RWPE2 (cell line): ENCODE measurements around the gene EML6.

Experiments
- ATAC-seq: fragments of 200-7000 bp; cut with Tn5 transposase; 3 replicates; pipeline ENCODE4 v1.9.1; 2021; ENCODE audit warnings: low read depth
- DNase-seq: peaks from one replicate; pipeline ENCODE4 v3.0.0-alpha.2; 2020; ENCODE audit warnings: low spot score
- H3K27ac ChIP-seq: fragments of 450-650 bp; 2 replicates; pipeline ENCODE4 v1.5.1; 2017; ENCODE audit warnings: mild to moderate bottlenecking; ENCODE audit not compliant: poor library complexity, severe bottlenecking
- H3K27me3 ChIP-seq: fragments of 250-450 bp; sonication (Bioruptor Pico); 2 replicates; pipeline ENCODE4 v1.5.1; 2021; ENCODE audit warnings: mild to moderate bottlenecking, moderate library complexity; ENCODE audit not compliant: insufficient read depth, poor library complexity, severe bottlenecking
- H3K36me3 ChIP-seq: fragments of 250-450 bp; sonication (Bioruptor Pico); 2 replicates; pipeline ENCODE4 v1.5.1; 2020; ENCODE audit warnings: low read depth, mild to moderate bottlenecking, moderate library complexity
- H3K4me1 ChIP-seq: fragments of 250-450 bp; sonication (Bioruptor Pico); 2 replicates; pipeline ENCODE4 v1.5.1; 2021; ENCODE audit warnings: mild to moderate bottlenecking, moderate library complexity; ENCODE audit not compliant: insufficient read depth, poor library complexity, severe bottlenecking
- H3K4me3 ChIP-seq: fragments of 250-450 bp; sonication (Bioruptor Pico); 2 replicates; pipeline ENCODE4 v1.5.1; 2021; ENCODE audit warnings: mild to moderate bottlenecking, moderate library complexity; ENCODE audit not compliant: severe bottlenecking
- H3K9me3 ChIP-seq: fragments of 250-450 bp; sonication (Bioruptor Pico); 2 replicates; pipeline ENCODE4 v1.5.1; 2021; ENCODE audit warnings: mild to moderate bottlenecking, moderate library complexity; ENCODE audit not compliant: severe bottlenecking
- TF ChIP-seq, protein P1 (sequence below): fragments of 450-650 bp; IDR thresholded peaks from one replicate; pipeline ENCODE4 v1.5.1; 2017; ENCODE audit warnings: mild to moderate bottlenecking, moderate library complexity; ENCODE audit not compliant: poor library complexity, severe bottlenecking

The EML6 gene

DNA sequence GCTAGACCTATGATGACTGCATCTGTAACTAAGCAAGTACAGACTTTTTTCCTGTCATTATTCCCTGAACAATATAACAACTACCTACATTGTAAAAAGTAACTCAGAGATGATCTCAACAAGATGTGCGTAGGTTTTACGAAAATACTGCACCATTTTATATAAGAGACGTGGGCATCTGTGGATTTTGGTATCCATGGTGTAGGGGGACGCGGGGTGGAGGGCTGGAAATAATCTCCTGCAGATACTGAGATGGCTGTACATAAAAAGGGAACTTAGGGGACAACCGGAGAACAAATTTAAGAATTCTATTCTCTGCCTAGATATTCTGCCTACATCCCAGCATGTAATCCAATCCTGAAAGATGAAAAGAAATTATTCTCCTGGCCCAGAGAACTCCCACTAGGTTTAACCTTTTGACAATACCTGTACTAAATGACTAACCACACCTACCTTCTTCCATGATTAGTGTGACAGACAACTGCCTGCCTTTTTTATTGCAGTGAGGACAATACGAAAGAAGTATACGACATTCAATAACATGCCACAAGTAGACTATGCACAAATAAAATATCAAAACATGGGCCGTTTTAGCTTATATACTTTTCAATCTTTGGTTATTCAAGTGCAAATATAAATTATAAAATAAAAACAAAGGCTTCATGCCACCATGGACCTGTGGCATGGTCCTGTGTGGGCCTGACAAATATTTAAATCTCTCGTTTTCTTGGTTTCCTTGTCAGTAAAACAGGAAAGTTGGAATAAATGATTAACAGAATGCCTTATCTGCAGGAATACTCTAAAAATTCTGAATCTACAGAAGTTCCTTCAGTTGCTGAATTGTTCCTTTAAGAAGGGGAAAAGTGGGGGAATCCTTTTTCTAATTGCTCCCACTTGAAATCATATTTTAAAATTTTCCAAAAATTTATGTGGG, 280.5 kb downstream of the EML6 start:
- no peak overlapping the region for H3K4me3 ChIP-seq
- H3K27ac ChIP-seq = peak overlapping the region; percentile 10
- peaks cover 72% of the 10 kb centered on the region for H3K4me1 ChIP-seq
- H3K36me3 ChIP-seq = peaks cover 21% of the 10 kb centered on the region
- TF ChIP-seq, protein P1, sequence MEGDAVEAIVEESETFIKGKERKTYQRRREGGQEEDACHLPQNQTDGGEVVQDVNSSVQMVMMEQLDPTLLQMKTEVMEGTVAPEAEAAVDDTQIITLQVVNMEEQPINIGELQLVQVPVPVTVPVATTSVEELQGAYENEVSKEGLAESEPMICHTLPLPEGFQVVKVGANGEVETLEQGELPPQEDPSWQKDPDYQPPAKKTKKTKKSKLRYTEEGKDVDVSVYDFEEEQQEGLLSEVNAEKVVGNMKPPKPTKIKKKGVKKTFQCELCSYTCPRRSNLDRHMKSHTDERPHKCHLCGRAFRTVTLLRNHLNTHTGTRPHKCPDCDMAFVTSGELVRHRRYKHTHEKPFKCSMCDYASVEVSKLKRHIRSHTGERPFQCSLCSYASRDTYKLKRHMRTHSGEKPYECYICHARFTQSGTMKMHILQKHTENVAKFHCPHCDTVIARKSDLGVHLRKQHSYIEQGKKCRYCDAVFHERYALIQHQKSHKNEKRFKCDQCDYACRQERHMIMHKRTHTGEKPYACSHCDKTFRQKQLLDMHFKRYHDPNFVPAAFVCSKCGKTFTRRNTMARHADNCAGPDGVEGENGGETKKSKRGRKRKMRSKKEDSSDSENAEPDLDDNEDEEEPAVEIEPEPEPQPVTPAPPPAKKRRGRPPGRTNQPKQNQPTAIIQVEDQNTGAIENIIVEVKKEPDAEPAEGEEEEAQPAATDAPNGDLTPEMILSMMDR = no peak
- DNase-seq (no peak), ATAC-seq (no peak)
- no peaks in the 10 kb centered on the region for H3K27me3 ChIP-seq
- H3K9me3 ChIP-seq = no peaks in the 10 kb centered on the region

DNA sequence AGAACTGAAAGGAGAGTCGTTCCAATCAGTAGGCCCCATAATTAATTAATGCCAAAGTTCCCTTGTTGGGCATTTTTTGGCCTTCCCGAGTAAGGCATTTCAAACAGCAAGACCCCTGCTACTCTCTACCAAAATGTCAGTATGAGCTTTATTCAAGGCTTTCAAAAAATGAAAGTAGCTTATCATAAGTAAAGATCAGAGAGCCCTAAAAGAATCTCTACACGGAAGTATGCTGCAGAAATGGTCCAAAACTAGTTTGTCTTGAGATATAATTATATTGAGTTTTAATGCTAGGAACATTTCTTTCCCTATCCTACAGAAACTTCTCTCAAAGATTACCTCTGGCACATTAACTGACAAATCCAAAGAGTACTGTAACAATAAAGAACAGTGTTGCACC, 282.8 kb downstream of the EML6 start:
- H3K9me3 ChIP-seq = no peaks in the 10 kb centered on the region
- no peaks in the 10 kb centered on the region for H3K27me3 ChIP-seq
- ATAC-seq (no peak), DNase-seq (no peak)
- TF ChIP-seq, protein P1 = no peak
- H3K4me1 ChIP-seq = peaks cover 72% of the 10 kb centered on the region
- H3K4me3 ChIP-seq = no peak overlapping the region
- peak overlapping the region; percentile 8 for H3K27ac ChIP-seq
- H3K36me3 ChIP-seq = peaks cover 36% of the 10 kb centered on the region

- Histone ChIP-seq H3K9me3 (no peaks in the 10 kb centered on the region), H3K36me3 (peaks cover 43% of the 10 kb centered on the region), H3K27ac (peak overlapping the region; percentile 63), H3K4me3 (peak overlapping the region; percentile 5), H3K4me1 (peaks cover 79% of the 10 kb centered on the region), H3K27me3 (no peaks in the 10 kb centered on the region)
- TF ChIP-seq, protein P1 = no peak
- ATAC-seq (no peak), DNase-seq (no peak)
Observed at GRCh38 chr2:55009277-55010060, 286.0 kb downstream of the EML6 start.

DNA sequence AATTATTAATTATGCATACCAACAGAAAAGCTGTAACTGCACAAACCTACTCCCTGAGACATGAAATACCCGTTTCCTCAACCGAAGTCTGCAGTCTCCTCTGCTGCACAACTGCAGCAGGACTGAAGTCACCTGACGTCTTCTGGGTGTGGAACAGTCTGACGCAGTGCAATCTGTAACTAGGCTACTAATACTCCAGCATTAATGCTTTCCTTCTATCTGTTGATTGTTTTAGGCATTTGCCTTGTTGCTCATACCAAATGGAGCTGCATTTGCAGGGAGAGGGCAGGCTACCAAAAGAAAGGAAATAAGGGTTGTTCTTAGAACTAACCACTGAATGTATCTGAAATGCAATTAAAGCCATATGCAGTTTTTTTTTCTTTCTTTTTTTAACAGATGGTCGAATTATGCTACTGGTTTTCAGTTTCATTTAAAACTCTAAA, 286.7 kb downstream of the EML6 start:
- peak overlapping the region; percentile 63 for H3K27ac ChIP-seq
- DNase-seq = no peak
- peak overlapping the region; percentile 5 for H3K4me3 ChIP-seq
- no peaks in the 10 kb centered on the region for H3K9me3 ChIP-seq
- TF ChIP-seq, protein P1 = no peak
- peaks cover 38% of the 10 kb centered on the region for H3K36me3 ChIP-seq
- H3K27me3 ChIP-seq = no peaks in the 10 kb centered on the region
- H3K4me1 ChIP-seq = peaks cover 86% of the 10 kb centered on the region
- peak; percentile 67 for ATAC-seq
